Esophagus muscularis mucosa (tissue), 4 donors: ENCODE data around the gene CARMIL1. TPM values are rescaled to one million over a fixed set of nuclear protein-coding genes. Genes with fewer than 3 reads are reported as not detected.

Experiments used
- DNase-seq: peaks from one replicate; pipeline ENCODE4 v3.0.0-alpha.2; 2017; ENCODE audit errors: extremely low spot score
- H3K27ac ChIP-seq, 4 donors: fragments of 200-600 bp; sonication (generic); replicated peaks in 1 of 4; 1 replicate in 3 of 4; 2 replicates in 1 of 4; pipeline ENCODE4 v1.5.1; 2016 to 2019; ENCODE audit warnings: mild to moderate bottlenecking in 1 of 4
- H3K27me3 ChIP-seq, 4 donors: fragments of 200-600 bp; sonication (generic); one replicate each; pipeline versions ENCODE4 v1.5.1 to v1.6.0; 2016 to 2019
- H3K36me3 ChIP-seq, 4 donors: fragments of 200-600 bp; sonication (generic); one replicate each; pipeline ENCODE4 v1.5.1; 2016 to 2019
- H3K4me1 ChIP-seq, 4 donors: fragments of 200-600 bp; sonication (generic); one replicate each; pipeline ENCODE4 v1.5.1; 2016 to 2019
- H3K4me3 ChIP-seq, 4 donors: fragments of 200-600 bp; sonication (generic); 1 replicate in 2 of 4; 2 replicates in 2 of 4; pipeline ENCODE4 v1.5.1; 2016 to 2019; ENCODE audit warnings: mild to moderate bottlenecking in 4 of 4, moderate library complexity in 1 of 4
- H3K9me3 ChIP-seq, 4 donors: fragments of 200-600 bp; sonication (generic); 1 replicate in 3 of 4; 2 replicates in 1 of 4; pipeline ENCODE4 v1.5.1; 2016 to 2019
- EP300 ChIP-seq: sonication (generic); formaldehyde crosslinking; IDR thresholded peaks from one replicate; pipeline ENCODE4 v1.6.1; 2017; ENCODE audit warnings: antibody characterized with exemption
- POLR2A ChIP-seq: fragments of 450-650 bp; IDR thresholded peaks from one replicate; pipeline ENCODE4 v1.6.1; 2017; ENCODE audit warnings: antibody characterized with exemption, moderate library complexity, mild to moderate bottlenecking, low read depth
- POLR2AphosphoS5 ChIP-seq, 2 donors: sonication (generic); formaldehyde crosslinking; IDR thresholded peaks; one replicate each; pipeline ENCODE4 v1.6.1; 2017; ENCODE audit warnings: antibody characterized with exemption in 2 of 2
- WGBS: methylation state at CpG from one replicate; pipeline ENCODE4 v1.1.5; 2018; 5-methylcytosine and 5-hydroxymethylcytosine counted together
- intact Hi-C: fragments of 100-400 bp; cut with DNase I; formaldehyde crosslinking; loops from one replicate; pipeline ENCODE4 v1.15.1; 2023
- total RNA-seq, 4 donors: library from RNA; depleted of rRNA; stranded (reverse); fragments of >200 nt; gene quantifications; one replicate each; pipeline versions ENCODE4 v1.1.0 to v1.2.1, GENCODE V29; 2016
- TF ChIP-seq, protein P1 (sequence below), 3 experiments: fragments of 200-600 bp in 2 of 3; fragments of 450-650 bp in 1 of 3; sonication (generic) in 2 of 3; IDR thresholded peaks; one replicate each; pipeline ENCODE4 v1.5.1; 2017 to 2019; ENCODE audit warnings: antibody characterized with exemption in 3 of 3, mild to moderate bottlenecking in 2 of 3, moderate library complexity in 1 of 3

Gene CARMIL1
- total RNA-seq, 4 donors from 2014 or later = 10.0 to 12.1 (median 11.1) TPM

DNA sequence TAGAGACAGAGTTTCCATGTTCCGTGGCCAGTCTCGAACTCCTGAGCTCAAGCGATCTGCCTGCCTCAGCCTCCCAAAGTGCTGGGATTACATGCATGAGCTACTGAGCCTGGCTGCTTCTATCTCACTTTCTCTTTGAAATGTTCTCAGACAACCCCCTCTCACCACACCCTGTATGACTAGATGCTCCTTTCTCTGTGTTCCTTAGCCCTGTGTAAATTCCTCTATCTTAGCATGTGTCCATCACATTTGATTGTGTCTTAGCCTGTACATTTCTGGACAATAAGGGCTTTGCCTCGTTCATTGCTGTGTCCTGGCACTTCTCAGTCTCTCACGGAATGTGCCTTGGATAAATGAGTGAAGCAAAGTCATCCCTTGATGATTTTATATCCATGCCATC lies 204.8 kb downstream of the CARMIL1 start:
- Histone ChIP-seq H3K4me3 (no peak overlapping the region), H3K36me3 (no peaks in the 10 kb centered on the region), H3K27ac (no peak overlapping the region), H3K4me1 (peaks cover 0 to 4% (median 0%) of the 10 kb centered on the region in 4 donors), H3K27me3 (no peaks in the 10 kb centered on the region), H3K9me3 (no peaks in the 10 kb centered on the region)
- TF ChIP-seq EP300 = no peak
- no peak for TF ChIP-seq POLR2A
- no peak for TF ChIP-seq POLR2AphosphoS5 (IDR thresholded peaks at IDR 0.05)
- TF ChIP-seq, protein P1, sequence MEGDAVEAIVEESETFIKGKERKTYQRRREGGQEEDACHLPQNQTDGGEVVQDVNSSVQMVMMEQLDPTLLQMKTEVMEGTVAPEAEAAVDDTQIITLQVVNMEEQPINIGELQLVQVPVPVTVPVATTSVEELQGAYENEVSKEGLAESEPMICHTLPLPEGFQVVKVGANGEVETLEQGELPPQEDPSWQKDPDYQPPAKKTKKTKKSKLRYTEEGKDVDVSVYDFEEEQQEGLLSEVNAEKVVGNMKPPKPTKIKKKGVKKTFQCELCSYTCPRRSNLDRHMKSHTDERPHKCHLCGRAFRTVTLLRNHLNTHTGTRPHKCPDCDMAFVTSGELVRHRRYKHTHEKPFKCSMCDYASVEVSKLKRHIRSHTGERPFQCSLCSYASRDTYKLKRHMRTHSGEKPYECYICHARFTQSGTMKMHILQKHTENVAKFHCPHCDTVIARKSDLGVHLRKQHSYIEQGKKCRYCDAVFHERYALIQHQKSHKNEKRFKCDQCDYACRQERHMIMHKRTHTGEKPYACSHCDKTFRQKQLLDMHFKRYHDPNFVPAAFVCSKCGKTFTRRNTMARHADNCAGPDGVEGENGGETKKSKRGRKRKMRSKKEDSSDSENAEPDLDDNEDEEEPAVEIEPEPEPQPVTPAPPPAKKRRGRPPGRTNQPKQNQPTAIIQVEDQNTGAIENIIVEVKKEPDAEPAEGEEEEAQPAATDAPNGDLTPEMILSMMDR (IDR thresholded peaks at IDR 0.05) = no peak
- no peak for DNase-seq
- 90% methylated on average over 5 of the region's 5 CpGs for WGBS
- intact Hi-C loops = no loop called here

DNA sequence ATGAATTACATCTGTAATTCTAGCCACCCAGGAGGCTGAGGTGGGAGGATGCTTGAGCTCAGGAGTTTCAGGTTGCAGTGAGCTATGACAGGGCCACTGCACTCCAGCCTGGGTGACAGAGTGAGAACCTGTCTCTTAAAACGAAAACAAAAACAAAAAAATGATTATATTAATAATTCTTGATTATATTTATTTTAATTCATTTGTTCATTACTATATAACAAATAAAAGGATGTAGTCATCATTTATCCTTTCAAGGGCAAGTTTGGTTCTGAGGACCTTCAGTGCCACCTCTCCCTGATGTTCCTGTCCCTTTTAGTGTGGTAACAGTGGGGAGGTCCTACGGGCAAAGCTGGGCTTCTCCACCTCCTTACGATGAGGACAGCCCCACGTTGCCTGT lies 205.7 kb downstream of the CARMIL1 start:
- DNase-seq = no peak
- 89% methylated on average over 4 of the region's 4 CpGs for WGBS
- intact Hi-C loops = loop anchor here (5.0 kb wide), 1 partner anchor 208 kb away; the partner anchor contains the start of gene CARMIL1
- Histone ChIP-seq H3K27ac (no peak overlapping the region), H3K9me3 (no peaks in the 10 kb centered on the region), H3K27me3 (no peaks in the 10 kb centered on the region), H3K4me3 (no peak overlapping the region), H3K36me3 (no peaks in the 10 kb centered on the region), H3K4me1 (peaks cover 0 to 7% (median 1%) of the 10 kb centered on the region in 4 donors)
- TF ChIP-seq EP300 (no peak), POLR2A (no peak), POLR2AphosphoS5 (IDR thresholded peaks at IDR 0.05) (no peak)
- TF ChIP-seq, protein P1 (IDR thresholded peaks at IDR 0.05) = no peak

DNA sequence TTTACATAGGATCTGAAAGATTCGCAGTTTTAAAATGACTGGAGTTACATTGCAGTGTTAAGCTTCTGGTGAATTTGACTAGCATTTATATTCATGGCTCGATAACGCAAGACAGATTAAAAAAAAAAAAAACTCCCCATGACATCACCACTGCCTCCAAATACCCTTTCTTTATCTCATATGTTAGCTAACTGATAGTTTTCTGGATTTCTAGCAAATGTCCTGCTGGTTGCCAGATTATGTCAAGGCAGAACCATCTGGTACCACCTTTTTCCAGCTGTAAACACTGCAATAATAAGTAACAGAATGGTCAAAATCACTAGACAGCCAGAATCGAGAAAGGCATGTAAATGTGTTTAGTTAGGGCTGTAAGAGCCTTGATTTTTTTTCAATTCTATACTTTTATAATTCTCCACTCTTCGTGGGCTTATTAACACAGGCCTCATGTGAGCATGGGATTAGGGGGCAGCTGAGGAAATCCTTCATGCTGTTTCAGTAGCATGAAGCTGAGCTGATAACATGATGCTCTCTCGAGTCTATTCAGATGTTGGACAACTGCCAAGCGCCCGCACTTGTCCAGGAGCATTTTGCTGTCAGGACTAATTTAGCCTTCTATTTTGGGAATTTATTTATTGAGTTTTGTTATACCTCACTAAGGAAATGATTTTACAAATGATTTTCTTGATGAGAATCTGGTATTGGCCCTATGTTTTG lies 206.8 kb downstream of the CARMIL1 start:
- 47% methylated on average over 8 of the region's 8 CpGs for WGBS
- H3K4me1 ChIP-seq = peaks cover 0 to 8% (median 4%) of the 10 kb centered on the region in 4 donors
- H3K4me3 ChIP-seq = no peak overlapping the region
- no peaks in the 10 kb centered on the region for H3K9me3 ChIP-seq
- no peaks in the 10 kb centered on the region for H3K27me3 ChIP-seq
- TF ChIP-seq POLR2A (no peak), EP300 (no peak), POLR2AphosphoS5 (IDR thresholded peaks at IDR 0.05) (no peak)
- TF ChIP-seq, protein P1 (IDR thresholded peaks at IDR 0.05) = no peak
- intact Hi-C loops = loop anchor here (5.0 kb wide), 1 partner anchor 209 kb away; the partner anchor contains the start of gene CARMIL1
- DNase-seq = no peak
- no peak overlapping the region for H3K27ac ChIP-seq
- H3K36me3 ChIP-seq = no peaks in the 10 kb centered on the region

DNA sequence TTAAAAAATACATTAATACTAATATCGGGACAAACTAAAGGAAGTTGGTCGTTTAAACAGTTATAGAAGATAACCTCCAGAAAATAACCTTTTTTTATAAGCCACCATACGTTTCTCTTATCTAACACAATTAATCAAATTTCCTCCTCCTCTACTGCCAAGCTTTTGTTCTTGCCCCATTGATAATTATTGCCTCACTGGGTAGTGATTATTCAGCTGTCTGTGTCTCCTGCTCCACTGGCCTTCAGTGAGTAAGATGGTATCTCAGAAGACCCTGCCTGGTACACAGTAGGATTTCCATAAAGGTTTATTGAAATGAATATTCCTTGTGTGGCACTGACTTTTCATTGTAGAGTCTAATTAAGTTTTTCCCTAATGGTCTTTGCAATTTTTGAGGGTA lies 207.4 kb downstream of the CARMIL1 start:
- Histone ChIP-seq H3K27me3 (no peaks in the 10 kb centered on the region), H3K4me1 (peaks cover 0 to 8% (median 4%) of the 10 kb centered on the region in 4 donors), H3K9me3 (no peaks in the 10 kb centered on the region), H3K4me3 (no peak overlapping the region), H3K27ac (no peak overlapping the region), H3K36me3 (no peaks in the 10 kb centered on the region)
- WGBS = 55% methylated on average over 3 of the region's 3 CpGs
- intact Hi-C loops = loop anchor here (5.0 kb wide), 1 partner anchor 209 kb away; the partner anchor contains the start of gene CARMIL1
- TF ChIP-seq POLR2AphosphoS5 (IDR thresholded peaks at IDR 0.05) (no peak), EP300 (no peak), POLR2A (no peak)
- TF ChIP-seq, protein P1 (IDR thresholded peaks at IDR 0.05) = no peak
- DNase-seq = no peak
